ENCODE results near the gene SAMD3. TPM values are rescaled to one million over a fixed set of nuclear protein-coding genes. Genes with fewer than 3 reads are reported as not detected.

Gene SAMD3
- total RNA-seq, 1 experiment from 2014 or later, result not detected

GRCh38 chr6:130259557-130259956 is 36.8 kb upstream of the SAMD3 start:
- no peaks in the 10 kb centered on the region for H3K4me1 ChIP-seq (replicated peaks; ENCODE audit: insufficient read depth)
- ChIA-PET POLR2A (ENCODE audit: unreplicated experiment) (no interaction called here), CTCF (no interaction called here)
- no peak overlapping the region for H3K27ac ChIP-seq
- H3K27me3 ChIP-seq (ENCODE audit: insufficient read depth, low read depth), result no peaks in the 10 kb centered on the region
- H3K79me2 ChIP-seq (ENCODE audit: low read depth), result no peaks in the 10 kb centered on the region
- TF ChIP-seq CTCF (conservative IDR thresholded peaks at IDR 0.05) (no peak), EZH2 (IDR thresholded peaks at IDR 0.05; ENCODE audit: low read depth) (no peak)
- no peak overlapping the region for H3K4me2 ChIP-seq
- no peaks in the 10 kb centered on the region for H3K9me2 ChIP-seq (ENCODE audit: insufficient read depth)
- no peaks in the 10 kb centered on the region for H3K9me3 ChIP-seq (ENCODE audit: insufficient read depth, low read depth)
- no TSS peak for BruUV-seq (replicated peaks)
- H3K4me3 ChIP-seq, result no peak overlapping the region
- H4K20me1 ChIP-seq (ENCODE audit: insufficient read depth), result no peaks in the 10 kb centered on the region
- no peak for DNase-seq
- H3K36me3 ChIP-seq (ENCODE audit: low read depth), result no peaks in the 10 kb centered on the region
- H3F3A ChIP-seq (ENCODE audit: insufficient read depth, low read depth), result no peaks in the 10 kb centered on the region
- H2AFZ ChIP-seq, result no peak overlapping the region
- intact Hi-C loops (cut with micrococcal nuclease; ENCODE audit: unreplicated experiment), result no loop called here

GRCh38 chr6:130259140-130259539 is 36.4 kb upstream of the SAMD3 start:
- H2AFZ ChIP-seq, result no peak overlapping the region
- H3K27me3 ChIP-seq (ENCODE audit: insufficient read depth, low read depth), result no peaks in the 10 kb centered on the region
- no peaks in the 10 kb centered on the region for H4K20me1 ChIP-seq (ENCODE audit: insufficient read depth)
- no peak overlapping the region for H3K4me2 ChIP-seq
- H3F3A ChIP-seq (ENCODE audit: insufficient read depth, low read depth), result no peaks in the 10 kb centered on the region
- H3K4me1 ChIP-seq (replicated peaks; ENCODE audit: insufficient read depth), result no peaks in the 10 kb centered on the region
- H3K79me2 ChIP-seq (ENCODE audit: low read depth), result no peaks in the 10 kb centered on the region
- DNase-seq, result no peak
- H3K27ac ChIP-seq, result no peak overlapping the region
- no TSS peak for BruUV-seq (replicated peaks)
- intact Hi-C loops (cut with micrococcal nuclease; ENCODE audit: unreplicated experiment), result no loop called here
- no peaks in the 10 kb centered on the region for H3K9me3 ChIP-seq (ENCODE audit: insufficient read depth, low read depth)
- CTCF ChIA-PET, result no interaction called here
- H3K4me3 ChIP-seq, result no peak overlapping the region
- POLR2A ChIA-PET (ENCODE audit: unreplicated experiment), result no interaction called here
- no peaks in the 10 kb centered on the region for H3K9me2 ChIP-seq (ENCODE audit: insufficient read depth)
- TF ChIP-seq CTCF (conservative IDR thresholded peaks at IDR 0.05), result no peak
- TF ChIP-seq EZH2 (IDR thresholded peaks at IDR 0.05; ENCODE audit: low read depth), result no peak
- no peaks in the 10 kb centered on the region for H3K36me3 ChIP-seq (ENCODE audit: low read depth)

GRCh38 chr6:130252527-130253237 is 29.9 kb upstream of the SAMD3 start:
- no peak overlapping the region for H3K4me3 ChIP-seq
- H3K9me2 ChIP-seq (ENCODE audit: insufficient read depth), result no peaks in the 10 kb centered on the region
- no peaks in the 10 kb centered on the region for H3K27me3 ChIP-seq (ENCODE audit: insufficient read depth, low read depth)
- no peaks in the 10 kb centered on the region for H4K20me1 ChIP-seq (ENCODE audit: insufficient read depth)
- intact Hi-C loops (cut with micrococcal nuclease; ENCODE audit: unreplicated experiment), result no loop called here
- H3F3A ChIP-seq (ENCODE audit: insufficient read depth, low read depth), result no peaks in the 10 kb centered on the region
- TF ChIP-seq CTCF (conservative IDR thresholded peaks at IDR 0.05) (no peak), EZH2 (IDR thresholded peaks at IDR 0.05; ENCODE audit: low read depth) (no peak)
- no peak for DNase-seq
- no peaks in the 10 kb centered on the region for H3K4me1 ChIP-seq (replicated peaks; ENCODE audit: insufficient read depth)
- BruUV-seq (replicated peaks), result no TSS peak
- H3K9me3 ChIP-seq (ENCODE audit: insufficient read depth, low read depth), result no peaks in the 10 kb centered on the region
- no peaks in the 10 kb centered on the region for H3K36me3 ChIP-seq (ENCODE audit: low read depth)
- no peak overlapping the region for H2AFZ ChIP-seq
- H3K27ac ChIP-seq, result no peak overlapping the region
- no peak overlapping the region for H3K4me2 ChIP-seq
- no peaks in the 10 kb centered on the region for H3K79me2 ChIP-seq (ENCODE audit: low read depth)
- POLR2A ChIA-PET (ENCODE audit: unreplicated experiment), result interaction anchor here (0.6 kb wide), 1 partner anchor 11 kb away, joined by 5 read pairs; no protein-coding TSS in a partner anchor
- CTCF ChIA-PET, result no interaction called here
